ENCODE measurements around the gene FYB1.
"Not testable (repeated sequence)": the region's sequence is repeated elsewhere in the genome, so short reads cannot be mapped to it uniquely, and the experiment has no call there.

FYB1 gene, protein sequence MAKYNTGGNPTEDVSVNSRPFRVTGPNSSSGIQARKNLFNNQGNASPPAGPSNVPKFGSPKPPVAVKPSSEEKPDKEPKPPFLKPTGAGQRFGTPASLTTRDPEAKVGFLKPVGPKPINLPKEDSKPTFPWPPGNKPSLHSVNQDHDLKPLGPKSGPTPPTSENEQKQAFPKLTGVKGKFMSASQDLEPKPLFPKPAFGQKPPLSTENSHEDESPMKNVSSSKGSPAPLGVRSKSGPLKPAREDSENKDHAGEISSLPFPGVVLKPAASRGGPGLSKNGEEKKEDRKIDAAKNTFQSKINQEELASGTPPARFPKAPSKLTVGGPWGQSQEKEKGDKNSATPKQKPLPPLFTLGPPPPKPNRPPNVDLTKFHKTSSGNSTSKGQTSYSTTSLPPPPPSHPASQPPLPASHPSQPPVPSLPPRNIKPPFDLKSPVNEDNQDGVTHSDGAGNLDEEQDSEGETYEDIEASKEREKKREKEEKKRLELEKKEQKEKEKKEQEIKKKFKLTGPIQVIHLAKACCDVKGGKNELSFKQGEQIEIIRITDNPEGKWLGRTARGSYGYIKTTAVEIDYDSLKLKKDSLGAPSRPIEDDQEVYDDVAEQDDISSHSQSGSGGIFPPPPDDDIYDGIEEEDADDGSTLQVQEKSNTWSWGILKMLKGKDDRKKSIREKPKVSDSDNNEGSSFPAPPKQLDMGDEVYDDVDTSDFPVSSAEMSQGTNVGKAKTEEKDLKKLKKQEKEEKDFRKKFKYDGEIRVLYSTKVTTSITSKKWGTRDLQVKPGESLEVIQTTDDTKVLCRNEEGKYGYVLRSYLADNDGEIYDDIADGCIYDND

DNA sequence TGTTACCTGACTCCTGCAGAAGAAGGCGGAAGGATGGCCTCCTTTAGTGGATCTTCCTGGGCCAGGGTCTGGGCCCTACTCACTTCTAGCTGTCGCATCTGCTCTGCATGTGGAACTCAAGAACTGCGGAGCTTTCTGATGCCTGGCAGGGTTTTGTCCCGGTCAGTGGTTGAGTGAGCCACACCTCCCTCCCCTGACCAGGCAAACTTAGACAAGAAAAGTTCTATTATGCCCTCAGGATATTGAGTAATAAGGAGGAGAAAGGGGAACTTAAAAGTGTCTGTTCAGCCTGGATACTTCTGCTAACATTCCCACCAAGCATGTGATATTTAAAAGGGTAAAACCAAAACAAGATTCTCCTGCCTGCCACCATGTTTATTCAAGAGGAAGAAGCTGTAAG is at the start of gene FYB1:
Gene FYB1 (minus strand): TSS at position 127 of the 400 bp plus-strand sequence. CDS start 16,603 bp downstream, outside the sequence.
- DNase-seq = no peak

- DNase-seq = no peak
These were observed 47.8 kb upstream of the FYB1 start for GRCh38 chr5:39267186-39267585.

- no peak for DNase-seq
These were observed 47.1 kb upstream of the FYB1 start for GRCh38 chr5:39266442-39266841.

DNA sequence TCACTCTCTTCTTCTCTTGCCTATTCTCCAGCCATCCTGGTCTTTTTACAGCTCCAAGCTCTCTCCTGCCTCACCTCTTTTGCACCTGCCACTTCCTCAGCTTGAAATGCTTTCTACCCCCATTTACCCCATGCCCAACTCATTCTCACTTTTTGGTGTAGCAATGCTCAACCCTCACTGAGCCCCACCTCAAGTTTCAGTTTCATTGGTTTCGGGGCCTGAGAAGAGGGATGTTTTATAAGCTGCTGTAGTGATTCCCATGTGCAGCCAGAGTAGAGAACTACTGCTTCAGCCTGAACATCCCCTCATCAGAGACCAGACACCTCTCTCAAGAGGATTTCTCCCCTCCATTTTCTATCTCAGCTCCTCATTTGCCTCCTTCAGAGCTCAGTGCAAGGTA is 45.2 kb upstream of the FYB1 start:
- DNase-seq = no peak

DNA sequence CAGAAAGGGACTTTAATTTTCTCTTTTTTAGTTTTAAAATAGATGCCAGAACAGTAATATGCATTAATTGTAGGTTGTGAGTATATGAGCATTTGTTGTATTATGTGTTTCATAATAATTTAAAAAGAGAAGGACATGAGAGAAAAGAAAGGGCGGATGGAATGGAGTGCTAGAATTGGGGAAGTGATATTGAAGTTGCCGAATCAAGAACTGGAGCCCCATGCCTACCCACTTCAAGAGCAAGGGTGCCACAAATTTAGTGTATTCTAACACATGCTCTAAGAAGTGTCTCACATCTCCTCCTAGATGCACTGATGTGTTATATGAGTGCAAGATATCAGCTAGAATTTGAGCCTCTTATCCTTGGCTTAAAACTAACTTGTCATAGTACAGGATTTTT is 43.6 kb upstream of the FYB1 start:
- DNase-seq = no peak

DNA sequence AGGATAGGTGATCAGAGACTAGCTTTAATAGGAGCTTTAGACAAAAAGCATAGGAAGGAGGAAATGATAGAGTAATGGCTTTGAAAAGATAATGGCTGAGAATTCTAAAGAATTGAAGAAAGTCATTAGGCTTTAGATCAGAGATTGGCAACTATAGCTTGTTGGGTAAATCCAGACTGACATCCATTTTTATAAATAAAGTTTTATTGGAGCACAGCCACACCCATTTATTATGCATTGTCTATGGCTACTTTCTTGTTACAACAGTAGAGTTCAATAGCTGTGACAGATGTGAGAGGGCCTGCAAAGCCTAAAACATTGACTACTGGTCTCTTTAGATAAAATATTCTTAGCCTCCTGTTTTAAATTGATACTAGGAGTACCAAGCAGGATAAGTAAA is 40.7 kb upstream of the FYB1 start:
- DNase-seq = no peak

DNA sequence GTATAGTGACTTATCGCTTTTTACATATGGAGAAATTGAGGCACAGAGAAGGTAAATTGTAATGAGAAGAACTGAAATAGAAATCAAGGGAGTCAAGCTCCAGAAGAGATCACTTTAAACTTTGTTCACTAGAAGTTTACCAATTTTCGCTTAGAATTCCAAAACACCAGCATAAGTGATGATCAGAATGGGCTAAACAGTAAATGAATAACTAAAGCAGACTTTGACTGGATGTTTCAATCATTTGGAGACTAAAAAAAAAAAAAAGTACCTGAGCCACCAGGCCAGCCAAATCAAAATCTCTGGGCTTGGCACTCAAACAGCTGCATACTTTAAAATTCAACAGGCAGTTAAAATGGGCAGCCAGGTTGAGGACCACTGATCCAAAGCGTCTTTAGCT is 38.2 kb upstream of the FYB1 start:
- DNase-seq = no peak

DNA sequence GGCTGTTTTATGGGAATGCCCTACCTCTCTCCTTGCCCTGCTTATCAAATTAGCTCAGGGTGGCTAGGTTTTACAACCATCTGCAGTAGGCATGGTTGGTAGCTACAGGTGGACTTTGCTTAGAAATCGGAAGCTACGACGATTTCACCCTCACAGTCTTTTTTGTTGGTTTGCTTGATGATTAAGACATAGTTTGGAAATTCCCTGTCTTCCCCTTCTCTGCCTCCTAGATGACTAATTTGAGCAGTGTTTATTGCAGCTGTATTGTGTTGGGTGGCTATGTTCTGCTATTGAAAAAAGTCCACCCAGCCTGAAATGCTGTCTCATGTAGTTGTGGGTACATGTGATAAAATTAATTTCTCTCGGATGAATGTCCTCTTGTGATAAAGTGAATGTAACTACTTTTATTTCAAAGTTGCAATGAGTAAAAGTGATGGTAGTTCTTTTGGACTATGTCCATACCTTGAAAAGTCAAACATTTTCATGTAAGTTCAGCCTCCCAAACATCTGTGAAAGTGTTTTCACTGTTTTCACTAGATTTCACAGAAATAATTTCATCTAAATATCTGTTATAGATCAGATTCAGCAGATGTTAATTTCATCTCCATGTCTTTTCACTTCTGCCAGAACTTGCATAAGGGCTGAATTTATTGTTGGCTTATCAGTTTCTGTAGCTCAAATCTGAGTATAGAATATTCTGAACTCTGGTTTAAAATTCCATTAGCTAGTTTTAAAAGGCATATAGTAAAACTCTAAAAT is 37.3 kb upstream of the FYB1 start:
- peak in 1 of 2 experiments; percentile 49 for DNase-seq

DNA sequence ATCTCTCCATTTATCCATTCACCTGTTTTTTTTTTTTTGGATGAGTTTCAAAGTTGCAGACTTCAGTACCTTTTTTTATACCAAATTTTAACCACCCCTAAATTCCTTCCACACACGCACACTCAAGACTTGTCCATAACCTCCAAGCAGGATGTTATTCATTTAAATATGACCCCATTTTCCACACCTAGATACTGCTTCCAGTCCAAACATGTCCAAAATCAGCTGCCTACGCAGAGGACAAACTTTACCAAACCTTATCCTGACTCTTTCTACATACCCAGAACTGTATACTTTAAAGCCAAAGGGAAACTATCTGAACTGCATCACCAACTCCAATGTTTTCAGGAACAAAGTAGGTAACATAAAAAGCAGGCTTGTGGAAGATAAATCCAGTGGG is 36.0 kb upstream of the FYB1 start:
- no peak for DNase-seq

- no peak for DNase-seq
These were observed 35.3 kb upstream of the FYB1 start for GRCh38 chr5:39254671-39255070.

DNA sequence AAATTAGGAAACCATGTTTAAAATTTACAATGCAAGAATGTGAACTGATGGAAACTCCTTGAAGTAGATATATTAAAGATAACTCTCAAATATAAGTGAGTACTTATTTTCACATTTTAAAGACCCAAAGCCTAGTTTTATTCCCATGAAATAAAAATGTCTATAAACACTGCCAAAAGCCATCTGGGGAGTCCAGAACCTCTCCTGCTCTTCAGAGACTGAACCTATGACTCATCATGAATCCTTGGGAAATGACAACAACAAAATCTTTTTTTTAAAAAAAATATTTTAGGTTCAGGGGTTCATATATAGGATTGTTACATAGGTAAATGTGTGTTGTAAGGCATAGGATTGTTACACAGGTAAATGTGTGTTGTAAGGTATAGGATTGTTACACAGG is 33.8 kb upstream of the FYB1 start:
- DNase-seq = no peak

GRCh38 chr5:39249564-39250274 is 30.4 kb upstream of the FYB1 start:
- DNase-seq = no peak

- DNase-seq = no peak
These were observed 29.7 kb upstream of the FYB1 start for GRCh38 chr5:39249069-39249468.

DNA sequence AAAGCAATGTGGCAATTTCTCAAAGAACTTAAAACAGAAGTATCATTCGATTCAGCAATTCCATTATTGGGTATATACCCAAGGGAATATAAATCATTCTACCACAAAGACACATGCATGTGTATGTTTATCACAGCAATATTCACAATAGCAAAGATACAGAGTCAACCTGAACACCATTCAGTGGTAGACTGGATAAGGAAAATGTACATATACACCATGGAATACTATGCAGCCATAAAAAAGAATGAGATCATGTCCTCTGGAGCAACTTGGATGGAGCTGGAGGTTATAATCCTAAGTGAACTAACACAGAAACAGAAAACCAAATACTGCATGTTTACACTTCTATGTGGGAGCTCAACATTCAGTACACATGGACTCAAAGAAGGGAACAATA is 21.4 kb upstream of the FYB1 start:
- no peak for DNase-seq

GRCh38 chr5:39238366-39239105 is 19.2 kb upstream of the FYB1 start:
- no peak for DNase-seq

DNA sequence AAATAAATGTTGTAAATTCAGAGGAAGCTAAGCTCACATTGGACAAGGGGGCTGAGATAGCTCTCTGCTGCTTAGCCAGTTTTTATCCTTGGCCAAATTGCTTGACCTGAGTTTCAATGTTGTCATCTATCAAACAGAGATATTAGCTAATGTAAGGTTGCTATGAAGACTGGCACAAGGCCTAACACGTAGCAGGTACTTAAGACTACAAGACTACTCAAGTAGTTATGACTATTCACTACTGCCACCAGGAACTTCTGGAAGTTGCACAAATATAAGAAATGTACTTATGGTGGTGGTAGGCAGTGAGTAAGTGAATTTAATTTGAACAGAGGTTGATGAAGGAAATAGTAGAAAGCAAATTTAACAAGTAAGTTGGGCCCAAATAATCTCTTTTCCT is 17.4 kb upstream of the FYB1 start:
- DNase-seq = no peak

GRCh38 chr5:39235648-39236047 is 16.3 kb upstream of the FYB1 start:
- no peak for DNase-seq

DNA sequence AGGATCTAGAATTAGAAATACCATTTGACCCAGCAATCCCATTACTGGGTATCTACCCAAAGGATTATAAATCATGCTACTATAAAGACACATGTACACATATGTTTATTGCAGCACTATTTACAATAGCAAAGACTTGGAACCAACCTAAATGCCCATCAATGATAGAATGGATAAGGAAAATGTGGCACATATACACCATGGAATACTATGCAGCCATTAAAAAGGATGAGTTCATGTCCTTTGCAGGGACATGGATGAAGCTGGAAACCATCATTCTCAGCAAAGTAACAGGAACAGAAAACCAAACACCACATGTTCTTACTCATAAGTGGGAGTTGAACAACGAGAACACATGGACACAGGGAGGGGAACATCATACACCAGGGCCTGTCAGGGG is 15.1 kb upstream of the FYB1 start:
- DNase-seq = not testable (repeated sequence)

- DNase-seq = no peak
These were observed 14.4 kb upstream of the FYB1 start for GRCh38 chr5:39233783-39234182.

GRCh38 chr5:39231705-39232525 is 12.6 kb upstream of the FYB1 start:
- peak in 1 of 2 experiments; percentile 35 for DNase-seq

DNA sequence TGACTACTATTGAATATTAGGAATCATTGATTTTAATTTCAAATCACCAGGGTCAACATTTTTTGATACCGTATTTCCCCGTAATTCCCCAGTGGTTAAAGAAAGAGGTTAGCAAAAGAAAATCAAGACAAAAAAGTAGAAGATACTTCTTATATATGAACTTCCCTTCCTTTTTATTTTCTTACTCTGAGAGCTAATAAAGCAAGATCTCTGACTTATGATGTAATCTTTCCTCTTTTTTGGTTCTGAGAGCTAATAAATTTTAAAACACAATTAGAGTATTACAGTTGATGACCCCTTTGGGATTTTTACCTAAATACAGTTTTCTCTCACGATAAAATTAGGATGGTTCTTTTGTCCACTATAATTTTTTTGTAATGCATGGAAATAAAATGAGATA is 9.2 kb upstream of the FYB1 start:
- DNase-seq = no peak

Data from SW 1271 (cell line).